ENCODE results near the gene HS6ST1. TPM values are rescaled to one million over a fixed set of nuclear protein-coding genes. Genes with fewer than 3 reads are reported as not detected.

The HS6ST1 gene
- polyA plus RNA-seq, 1 experiment = 12.9 TPM

DNA sequence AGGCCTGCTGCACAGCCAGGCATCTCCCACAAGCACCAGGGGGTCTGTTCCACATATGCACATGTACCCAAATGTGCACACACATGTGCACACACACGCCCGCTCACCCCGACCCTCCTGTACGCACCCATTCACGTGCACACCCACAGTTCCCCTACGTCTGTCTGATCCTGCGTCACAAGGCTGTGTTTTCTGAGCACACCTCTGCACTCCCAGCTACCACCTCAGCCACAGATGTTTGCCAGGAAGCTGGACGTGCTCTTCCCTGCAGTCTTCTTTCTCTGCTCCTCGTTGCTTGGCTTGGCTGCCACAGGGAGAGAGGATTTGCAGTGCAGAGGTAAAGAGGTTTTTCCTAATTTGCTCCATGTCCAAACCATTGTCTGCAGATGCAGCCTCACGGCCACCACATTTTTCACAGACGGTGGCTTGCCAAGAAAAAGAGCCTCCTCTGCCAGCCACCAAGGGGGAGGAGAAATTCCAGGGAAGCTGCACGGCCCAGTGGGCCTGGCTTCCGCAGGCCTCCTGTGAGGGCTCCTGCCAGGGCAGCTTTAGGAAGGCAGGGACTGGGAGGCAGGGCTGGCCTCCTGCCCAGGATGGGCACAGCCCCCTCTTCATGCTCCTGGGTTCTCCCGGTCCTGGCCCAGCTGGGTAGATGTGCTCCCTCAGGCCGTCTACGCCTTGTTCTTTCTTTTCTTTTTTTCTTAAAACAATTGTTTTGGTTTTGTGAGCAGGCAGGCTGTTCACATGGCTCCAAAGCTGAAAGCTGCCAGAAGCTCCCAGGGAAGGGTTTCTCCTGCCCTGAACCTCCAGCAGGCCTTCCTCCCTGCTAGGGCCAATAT lies 29.3 kb upstream of the HS6ST1 start:
- Histone ChIP-seq H3K36me3 (ENCODE audit: control insufficient read depth, insufficient read depth, low read length) (no peaks in the 10 kb centered on the region), H3K4me3 (ENCODE audit: low read depth, low read length) (no peak overlapping the region), H3K27me3 (ENCODE audit: control insufficient read depth, insufficient read depth, low read length) (no peaks in the 10 kb centered on the region)
- ChIA-PET POLR2A (interaction anchor here (0.6 kb wide), 1 partner anchor 9 kb away, joined by 3 read pairs; no protein-coding TSS in a partner anchor), CTCF (interaction anchor here (1.2 kb wide), 1 partner anchor 27 kb away, joined by 3 read pairs; no protein-coding TSS in a partner anchor)
- TF ChIP-seq, protein P1, sequence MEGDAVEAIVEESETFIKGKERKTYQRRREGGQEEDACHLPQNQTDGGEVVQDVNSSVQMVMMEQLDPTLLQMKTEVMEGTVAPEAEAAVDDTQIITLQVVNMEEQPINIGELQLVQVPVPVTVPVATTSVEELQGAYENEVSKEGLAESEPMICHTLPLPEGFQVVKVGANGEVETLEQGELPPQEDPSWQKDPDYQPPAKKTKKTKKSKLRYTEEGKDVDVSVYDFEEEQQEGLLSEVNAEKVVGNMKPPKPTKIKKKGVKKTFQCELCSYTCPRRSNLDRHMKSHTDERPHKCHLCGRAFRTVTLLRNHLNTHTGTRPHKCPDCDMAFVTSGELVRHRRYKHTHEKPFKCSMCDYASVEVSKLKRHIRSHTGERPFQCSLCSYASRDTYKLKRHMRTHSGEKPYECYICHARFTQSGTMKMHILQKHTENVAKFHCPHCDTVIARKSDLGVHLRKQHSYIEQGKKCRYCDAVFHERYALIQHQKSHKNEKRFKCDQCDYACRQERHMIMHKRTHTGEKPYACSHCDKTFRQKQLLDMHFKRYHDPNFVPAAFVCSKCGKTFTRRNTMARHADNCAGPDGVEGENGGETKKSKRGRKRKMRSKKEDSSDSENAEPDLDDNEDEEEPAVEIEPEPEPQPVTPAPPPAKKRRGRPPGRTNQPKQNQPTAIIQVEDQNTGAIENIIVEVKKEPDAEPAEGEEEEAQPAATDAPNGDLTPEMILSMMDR (IDR thresholded peaks at IDR 0.05; ENCODE audit: insufficient read depth, low read depth, low read length) = no peak
- DNase-seq (ENCODE audit: low read depth) = no peak

DNA sequence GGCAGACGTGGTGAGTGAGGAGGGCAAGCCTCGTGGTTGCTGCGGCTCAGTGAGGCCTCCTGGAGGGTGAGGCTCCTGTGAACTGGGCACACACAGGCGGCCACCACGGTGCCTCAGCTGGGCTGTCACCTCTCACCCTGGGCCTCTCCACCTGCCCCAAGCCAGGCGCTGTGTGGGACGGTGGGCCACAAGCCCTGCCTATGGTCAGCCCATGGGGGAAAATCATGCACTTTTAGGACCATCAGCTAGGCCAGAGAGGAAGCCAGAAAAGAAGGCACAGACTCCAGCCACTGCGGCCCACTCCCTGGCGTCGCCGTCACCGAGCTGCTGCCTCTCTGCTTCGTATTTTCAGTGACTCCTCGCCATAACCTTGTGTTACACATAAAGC lies 28.5 kb upstream of the HS6ST1 start:
- POLR2A ChIA-PET = no interaction called here
- Histone ChIP-seq H3K36me3 (ENCODE audit: control insufficient read depth, insufficient read depth, low read length) (no peaks in the 10 kb centered on the region), H3K4me3 (ENCODE audit: low read depth, low read length) (no peak overlapping the region), H3K27me3 (ENCODE audit: control insufficient read depth, insufficient read depth, low read length) (no peaks in the 10 kb centered on the region)
- no peak for DNase-seq (ENCODE audit: low read depth)
- CTCF ChIA-PET = interaction anchor here (1.2 kb wide), 1 partner anchor 26 kb away, joined by 3 read pairs; no protein-coding TSS in a partner anchor
- TF ChIP-seq, protein P1 (IDR thresholded peaks at IDR 0.05; ENCODE audit: insufficient read depth, low read depth, low read length) = no peak

DNA sequence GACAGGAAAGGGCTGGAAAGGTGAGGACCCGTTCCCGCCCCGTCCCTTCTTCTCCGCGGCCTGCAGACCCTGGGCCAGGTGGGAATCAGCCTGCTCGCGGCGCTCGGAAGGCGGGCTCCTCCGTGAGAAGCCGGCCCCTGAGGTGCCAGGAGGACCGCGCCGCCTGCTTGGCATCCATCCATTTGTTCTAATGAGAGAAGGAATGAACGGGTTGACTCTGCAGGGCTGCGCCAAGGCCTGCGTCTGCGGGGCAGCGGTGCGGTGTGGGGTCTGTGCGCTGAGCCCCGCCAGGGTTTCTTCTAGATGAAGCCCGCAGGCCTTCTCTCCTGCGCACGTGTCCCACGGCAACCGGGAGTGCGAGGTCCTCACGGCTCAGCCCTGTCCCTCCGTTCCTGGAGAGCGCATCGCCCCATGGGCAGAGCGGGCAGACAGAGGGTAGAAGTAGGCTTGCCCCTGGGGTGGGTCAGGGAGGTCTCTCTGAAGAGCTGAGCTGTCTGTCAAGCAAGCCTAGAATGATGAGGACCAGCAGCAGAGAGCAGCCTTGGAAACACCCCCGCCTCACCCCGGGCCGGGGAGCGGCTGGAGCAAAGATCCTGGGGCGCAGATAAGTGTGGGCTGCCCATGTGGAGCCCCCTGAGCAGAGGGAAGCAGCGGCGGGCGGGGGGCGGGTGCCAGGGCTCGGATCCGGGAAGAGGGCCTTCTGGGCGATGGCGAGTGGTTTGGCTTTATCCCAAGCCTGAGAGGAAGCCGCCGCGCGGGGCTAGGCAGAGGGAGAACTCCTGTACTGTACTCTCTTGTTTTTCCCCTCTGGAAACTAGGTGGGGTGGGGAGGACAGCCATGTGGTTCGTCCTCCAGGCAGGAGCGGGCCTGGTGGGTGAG lies 27.9 kb upstream of the HS6ST1 start:
- POLR2A ChIA-PET = no interaction called here
- DNase-seq (ENCODE audit: low read depth) = no peak
- TF ChIP-seq, protein P1 (IDR thresholded peaks at IDR 0.05; ENCODE audit: insufficient read depth, low read depth, low read length) = no peak
- Histone ChIP-seq H3K27me3 (ENCODE audit: control insufficient read depth, insufficient read depth, low read length) (no peaks in the 10 kb centered on the region), H3K36me3 (ENCODE audit: control insufficient read depth, insufficient read depth, low read length) (no peaks in the 10 kb centered on the region), H3K4me3 (ENCODE audit: low read depth, low read length) (no peak overlapping the region)
- CTCF ChIA-PET = no interaction called here

DNA sequence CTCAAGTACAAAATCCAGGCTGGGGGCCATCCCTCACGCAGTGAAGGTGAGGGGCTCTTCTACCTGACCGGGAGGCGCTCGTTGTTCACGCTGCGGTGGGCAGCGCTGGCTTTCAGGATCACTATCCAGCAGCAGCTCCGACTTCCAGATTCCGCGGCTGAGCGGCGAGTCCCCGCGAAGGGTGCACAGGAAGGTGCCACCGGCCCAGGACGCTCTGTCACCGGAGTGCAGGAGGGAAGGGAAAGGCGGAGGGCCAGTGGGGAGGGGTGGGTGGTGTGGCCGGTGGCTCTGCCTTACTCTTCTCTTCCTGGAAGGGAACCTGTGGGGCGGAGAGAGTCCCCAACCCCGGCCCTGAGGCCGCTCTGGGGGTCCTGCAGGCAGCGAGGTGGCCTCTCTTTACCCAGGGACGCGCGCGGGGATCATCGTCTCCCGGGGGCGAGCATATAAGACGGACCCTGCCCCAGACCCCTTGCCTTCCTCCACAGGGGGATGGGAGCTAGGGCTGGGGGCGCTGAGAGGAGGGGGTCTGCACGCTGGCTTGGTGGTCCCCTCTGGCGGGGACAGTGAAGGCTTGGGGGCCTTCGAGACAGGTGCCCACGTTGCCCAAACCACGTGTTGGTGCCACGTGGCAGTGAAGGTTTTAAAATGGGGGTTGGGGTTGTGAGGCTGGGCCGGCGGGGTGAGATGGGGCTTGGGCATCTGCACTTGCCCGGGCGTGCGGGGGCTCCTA lies 26.9 kb upstream of the HS6ST1 start:
- H3K27me3 ChIP-seq (ENCODE audit: control insufficient read depth, insufficient read depth, low read length) = no peaks in the 10 kb centered on the region
- ChIA-PET CTCF (no interaction called here), POLR2A (no interaction called here)
- TF ChIP-seq, protein P1 (IDR thresholded peaks at IDR 0.05; ENCODE audit: insufficient read depth, low read depth, low read length) = no peak
- DNase-seq (ENCODE audit: low read depth) = no peak
- H3K4me3 ChIP-seq (ENCODE audit: low read depth, low read length) = no peak overlapping the region
- H3K36me3 ChIP-seq (ENCODE audit: control insufficient read depth, insufficient read depth, low read length) = no peaks in the 10 kb centered on the region

All from BJ (cell line).